GM18505 (cell line): ENCODE results near the gene SUFU.

ENCODE experiments used
- ATAC-seq: cut with Tn5 transposase; IDR thresholded peaks from one replicate; pipeline ENCODE4 v1.9.1; 2021; ENCODE audit not compliant: unreplicated experiment
- POLR2A ChIP-seq: IDR thresholded peaks from 4 replicates; pipeline ENCODE4 v1.6.1; 2011; ENCODE audit warnings: borderline replicate concordance; ENCODE audit not compliant: insufficient read depth, insufficient read length; ENCODE audit errors: extremely low read depth

The SUFU gene

GRCh38 chr10:102468683-102469082, 35.1 kb upstream of the SUFU start:
- no peak for TF ChIP-seq POLR2A
- no peak for ATAC-seq

GRCh38 chr10:102470579-102471546, 32.9 kb upstream of the SUFU start:
- no peak for ATAC-seq

GRCh38 chr10:102473445-102474331, 30.1 kb upstream of the SUFU start:
- ATAC-seq: no peak
- no peak for TF ChIP-seq POLR2A

More at GRCh38 chr10:102470579-102471546, 32.9 kb upstream of the SUFU start:
- TF ChIP-seq POLR2A: no peak

GRCh38 chr10:102475451-102476040, 28.2 kb upstream of the SUFU start:
- TF ChIP-seq POLR2A: no peak
- ATAC-seq: no peak

- ATAC-seq: no peak
- TF ChIP-seq POLR2A: no peak
Measured at GRCh38 chr10:102476466-102477141, 27.2 kb upstream of the SUFU start.

- no peak for ATAC-seq
- TF ChIP-seq POLR2A: no peak
Measured at GRCh38 chr10:102479651-102480050, 24.1 kb upstream of the SUFU start.

- ATAC-seq: no peak
- no peak for TF ChIP-seq POLR2A
Measured at GRCh38 chr10:102480396-102480795, 23.4 kb upstream of the SUFU start.

- no peak for TF ChIP-seq POLR2A
Measured at GRCh38 chr10:102484021-102484420, 19.8 kb upstream of the SUFU start.

GRCh38 chr10:102485093-102485784, 18.5 kb upstream of the SUFU start:
- no peak for ATAC-seq
- TF ChIP-seq POLR2A: no peak

More at GRCh38 chr10:102484021-102484420, 19.8 kb upstream of the SUFU start:
- ATAC-seq: no peak

- TF ChIP-seq POLR2A: no peak
- no peak for ATAC-seq
Measured at GRCh38 chr10:102491136-102491535, 12.6 kb upstream of the SUFU start.

GRCh38 chr10:102492344-102492939, 11.3 kb upstream of the SUFU start:
- no peak for ATAC-seq
- TF ChIP-seq POLR2A: no peak

GRCh38 chr10:102492983-102493382, 10.8 kb upstream of the SUFU start:
- TF ChIP-seq POLR2A: no peak
- no peak for ATAC-seq
